HL-60 (cell line): Measurements from ENCODE around the gene CALHM6.

Experiments
- GABPA ChIP-seq: IDR thresholded peaks from 2 replicates; pipeline ENCODE4 v1.6.1; 2012; ENCODE audit warnings: low read depth
- POLR2AphosphoS5 ChIP-seq: IDR thresholded peaks from 2 replicates; pipeline ENCODE4 v1.6.1; 2012; ENCODE audit warnings: low read depth
- SPI1 ChIP-seq: IDR thresholded peaks from 2 replicates; pipeline ENCODE4 v1.6.1; 2012; ENCODE audit warnings: low read depth, mild to moderate bottlenecking, borderline replicate concordance
- TF ChIP-seq, protein P1 (sequence below): IDR thresholded peaks from one replicate; pipeline ENCODE4 v1.5.1; 2011; ENCODE audit warnings: low read length, control low read depth, inconsistent platforms; ENCODE audit not compliant: insufficient read depth
- TF ChIP-seq, protein P2 (sequence below): IDR thresholded peaks from 2 replicates; pipeline ENCODE4 v1.6.1; 2012; ENCODE audit warnings: low read depth; ENCODE audit not compliant: insufficient replicate concordance

DNA sequence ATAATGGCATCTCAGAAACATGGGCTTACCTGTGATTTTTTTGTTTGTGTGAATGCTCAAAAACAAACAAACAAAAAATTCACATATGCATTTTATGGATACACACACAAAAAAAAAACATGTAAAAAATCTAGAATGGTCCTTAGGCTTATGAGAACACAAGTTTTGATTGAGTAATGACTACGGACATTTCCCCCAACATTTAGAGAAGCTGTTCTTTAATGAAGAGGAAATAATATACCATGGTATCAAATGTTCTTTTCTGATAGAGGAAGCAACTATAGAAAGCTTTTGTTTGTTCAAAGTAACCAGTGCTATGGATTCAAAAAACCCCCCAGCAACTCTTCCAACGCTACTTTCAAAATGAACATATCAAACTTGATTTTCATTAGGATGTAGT, 8.6 kb upstream of the CALHM6 start:
- TF ChIP-seq, protein P1, sequence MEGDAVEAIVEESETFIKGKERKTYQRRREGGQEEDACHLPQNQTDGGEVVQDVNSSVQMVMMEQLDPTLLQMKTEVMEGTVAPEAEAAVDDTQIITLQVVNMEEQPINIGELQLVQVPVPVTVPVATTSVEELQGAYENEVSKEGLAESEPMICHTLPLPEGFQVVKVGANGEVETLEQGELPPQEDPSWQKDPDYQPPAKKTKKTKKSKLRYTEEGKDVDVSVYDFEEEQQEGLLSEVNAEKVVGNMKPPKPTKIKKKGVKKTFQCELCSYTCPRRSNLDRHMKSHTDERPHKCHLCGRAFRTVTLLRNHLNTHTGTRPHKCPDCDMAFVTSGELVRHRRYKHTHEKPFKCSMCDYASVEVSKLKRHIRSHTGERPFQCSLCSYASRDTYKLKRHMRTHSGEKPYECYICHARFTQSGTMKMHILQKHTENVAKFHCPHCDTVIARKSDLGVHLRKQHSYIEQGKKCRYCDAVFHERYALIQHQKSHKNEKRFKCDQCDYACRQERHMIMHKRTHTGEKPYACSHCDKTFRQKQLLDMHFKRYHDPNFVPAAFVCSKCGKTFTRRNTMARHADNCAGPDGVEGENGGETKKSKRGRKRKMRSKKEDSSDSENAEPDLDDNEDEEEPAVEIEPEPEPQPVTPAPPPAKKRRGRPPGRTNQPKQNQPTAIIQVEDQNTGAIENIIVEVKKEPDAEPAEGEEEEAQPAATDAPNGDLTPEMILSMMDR: no peak
- TF ChIP-seq POLR2AphosphoS5: no peak
- no peak for TF ChIP-seq GABPA
- TF ChIP-seq, protein P2, sequence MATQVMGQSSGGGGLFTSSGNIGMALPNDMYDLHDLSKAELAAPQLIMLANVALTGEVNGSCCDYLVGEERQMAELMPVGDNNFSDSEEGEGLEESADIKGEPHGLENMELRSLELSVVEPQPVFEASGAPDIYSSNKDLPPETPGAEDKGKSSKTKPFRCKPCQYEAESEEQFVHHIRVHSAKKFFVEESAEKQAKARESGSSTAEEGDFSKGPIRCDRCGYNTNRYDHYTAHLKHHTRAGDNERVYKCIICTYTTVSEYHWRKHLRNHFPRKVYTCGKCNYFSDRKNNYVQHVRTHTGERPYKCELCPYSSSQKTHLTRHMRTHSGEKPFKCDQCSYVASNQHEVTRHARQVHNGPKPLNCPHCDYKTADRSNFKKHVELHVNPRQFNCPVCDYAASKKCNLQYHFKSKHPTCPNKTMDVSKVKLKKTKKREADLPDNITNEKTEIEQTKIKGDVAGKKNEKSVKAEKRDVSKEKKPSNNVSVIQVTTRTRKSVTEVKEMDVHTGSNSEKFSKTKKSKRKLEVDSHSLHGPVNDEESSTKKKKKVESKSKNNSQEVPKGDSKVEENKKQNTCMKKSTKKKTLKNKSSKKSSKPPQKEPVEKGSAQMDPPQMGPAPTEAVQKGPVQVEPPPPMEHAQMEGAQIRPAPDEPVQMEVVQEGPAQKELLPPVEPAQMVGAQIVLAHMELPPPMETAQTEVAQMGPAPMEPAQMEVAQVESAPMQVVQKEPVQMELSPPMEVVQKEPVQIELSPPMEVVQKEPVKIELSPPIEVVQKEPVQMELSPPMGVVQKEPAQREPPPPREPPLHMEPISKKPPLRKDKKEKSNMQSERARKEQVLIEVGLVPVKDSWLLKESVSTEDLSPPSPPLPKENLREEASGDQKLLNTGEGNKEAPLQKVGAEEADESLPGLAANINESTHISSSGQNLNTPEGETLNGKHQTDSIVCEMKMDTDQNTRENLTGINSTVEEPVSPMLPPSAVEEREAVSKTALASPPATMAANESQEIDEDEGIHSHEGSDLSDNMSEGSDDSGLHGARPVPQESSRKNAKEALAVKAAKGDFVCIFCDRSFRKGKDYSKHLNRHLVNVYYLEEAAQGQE: no peak
- TF ChIP-seq SPI1: no peak
